Mucosa of descending colon (tissue), 3 donors: ENCODE measurements around the gene MEAF6. TPM values are rescaled to one million over a fixed set of nuclear protein-coding genes. Genes with fewer than 3 reads are reported as not detected.

Experiments
- ATAC-seq: fragments of 200-7000 bp; cut with Tn5 transposase; one replicate; pipeline ENCODE4 v1.9.1; 2020; ENCODE audit warnings: mild to moderate bottlenecking, moderate library complexity
- DNase-seq, 3 donors: peaks; one replicate each; pipeline ENCODE4 v3.0.0-alpha.2; 2020
- H3K36me3 ChIP-seq: fragments of 200-600 bp; one replicate; pipeline ENCODE4 v1.8.0; 2021; ENCODE audit warnings: low read depth, mild to moderate bottlenecking
- H3K4me1 ChIP-seq: fragments of 200-600 bp; one replicate; pipeline ENCODE4 v1.8.0; 2021; ENCODE audit warnings: low read depth, mild to moderate bottlenecking
- H3K4me3 ChIP-seq: fragments of 200-600 bp; one replicate; pipeline ENCODE4 v1.8.0; 2021; ENCODE audit warnings: mild to moderate bottlenecking
- H3K9me3 ChIP-seq: fragments of 200-600 bp; one replicate; pipeline ENCODE4 v1.8.0; 2021; ENCODE audit warnings: mild to moderate bottlenecking
- CTCF ChIP-seq: fragments of 200-600 bp; IDR thresholded peaks from one replicate; pipeline ENCODE4 v1.8.0; 2022; ENCODE audit warnings: antibody characterized with exemption, mild to moderate bottlenecking
- intact Hi-C, 2 donors: fragments of 100-400 bp; cut with DNase I in 1 of 2; cut with micrococcal nuclease in 1 of 2; formaldehyde crosslinking; loops; one replicate each; pipeline versions ENCODE4 v1.11.0 to v1.11.1; 2022; cut with DNase I, micrococcal nuclease
- total RNA-seq, 3 donors: library from RNA; stranded (reverse); fragmentation: NEBNext Ultra II Directional in 2 of 3; extraction: Animal tissue kit (Norgen Biotek cat#: 25700) in 2 of 3; gene quantifications; one replicate each; pipeline versions ENCODE4 v1.2.1 to v1.2.4, GENCODE V29; 2021 to 2023
- donor health status: DM: no; HTN: no; CAD: no; lungs with moderate emphysema.
- donor health status: DM: no; HTN: no; CAD: no.
- donor health status: DM: no; HTN: yes; CAD: no.

The MEAF6 gene
- total RNA-seq, 3 donors from 2014 or later: 30.2 to 59.5 (median 35.4) TPM

GRCh38 chr1:37461698-37462436, 52.7 kb downstream of the MEAF6 start:
- no peak for ATAC-seq
- no peak for TF ChIP-seq CTCF
- intact Hi-C loops: no loop called here

GRCh38 chr1:37458551-37458950, 56.0 kb downstream of the MEAF6 start:
- Histone ChIP-seq H3K9me3 (no peaks in the 10 kb centered on the region), H3K4me3 (no peak overlapping the region), H3K4me1 (peaks cover 6% of the 10 kb centered on the region), H3K36me3 (no peaks in the 10 kb centered on the region)
- no peak for ATAC-seq
- DNase-seq: no peak
- no peak for TF ChIP-seq CTCF
- intact Hi-C loops: no loop called here

More at GRCh38 chr1:37461698-37462436, 52.7 kb downstream of the MEAF6 start:
- Histone ChIP-seq H3K36me3 (no peaks in the 10 kb centered on the region), H3K9me3 (no peaks in the 10 kb centered on the region), H3K4me3 (no peak overlapping the region), H3K4me1 (no peaks in the 10 kb centered on the region)
- DNase-seq: no peak

GRCh38 chr1:37456614-37457013, 58.0 kb downstream of the MEAF6 start:
- intact Hi-C loops: no loop called here
- Histone ChIP-seq H3K36me3 (no peaks in the 10 kb centered on the region), H3K9me3 (no peaks in the 10 kb centered on the region), H3K4me1 (peaks cover 6% of the 10 kb centered on the region), H3K4me3 (no peak overlapping the region)
- no peak for DNase-seq
- no peak for ATAC-seq
- TF ChIP-seq CTCF: no peak

GRCh38 chr1:37455516-37455915, 59.0 kb downstream of the MEAF6 start:
- H3K36me3 ChIP-seq: no peaks in the 10 kb centered on the region
- DNase-seq: no peak
- no peak overlapping the region for H3K4me3 ChIP-seq
- no peak for TF ChIP-seq CTCF
- intact Hi-C loops: no loop called here
- peaks cover 6% of the 10 kb centered on the region for H3K4me1 ChIP-seq
- no peaks in the 10 kb centered on the region for H3K9me3 ChIP-seq
- no peak for ATAC-seq

GRCh38 chr1:37453647-37454046, 60.9 kb downstream of the MEAF6 start:
- Histone ChIP-seq H3K4me1 (peaks cover 6% of the 10 kb centered on the region), H3K9me3 (no peaks in the 10 kb centered on the region), H3K4me3 (no peak overlapping the region), H3K36me3 (no peaks in the 10 kb centered on the region)
- DNase-seq (no peak), ATAC-seq (no peak)
- intact Hi-C loops: loop anchor here (5.0 kb wide), 1 partner anchor 34 kb away; no protein-coding TSS in a partner anchor
- TF ChIP-seq CTCF: no peak
